Measurements from ENCODE around the gene MTMR3. TPM values are rescaled to one million over a fixed set of nuclear protein-coding genes. Genes with fewer than 3 reads are reported as not detected.
A peak's percentile ranks its signal among the peaks of the same experiment; 100 is the strongest.

MTMR3 gene
- total RNA-seq, 6 donors from 2014 or later: 50.3 to 117 (median 70.9) TPM

- DNase-seq (no peak), ATAC-seq (ENCODE audit: low FRiP score in 2 of 2) (peak in 1 of 2 donors; percentile 57)
- peaks cover 27 to 69% (median 45%) of the 10 kb centered on the region in 4 donors for H3K4me1 ChIP-seq
- no peaks in the 10 kb centered on the region for H3K27me3 ChIP-seq
- 50 to 79% methylated on average over 5 of the region's 5 CpGs for WGBS, 2 donors
- H3K4me3 ChIP-seq: no peak overlapping the region
- no peaks in the 10 kb centered on the region for H3K9me3 ChIP-seq
- H3K27ac ChIP-seq: peak overlapping the region in 2 of 4 donors; percentile 42 to 56
- no peaks in the 10 kb centered on the region for H3K36me3 ChIP-seq
- TF ChIP-seq POLR2AphosphoS5 (IDR thresholded peaks at IDR 0.05) (no peak), CTCF (IDR thresholded peaks at IDR 0.05) (no peak), EP300 (IDR thresholded peaks at IDR 0.05) (no peak), POLR2A (IDR thresholded peaks at IDR 0.05) (no peak)
Observed at GRCh38 chr22:29912605-29913398, 29.8 kb downstream of the MTMR3 start.

GRCh38 chr22:29914165-29914564 is 31.2 kb downstream of the MTMR3 start:
- Histone ChIP-seq H3K4me1 (peaks cover 24 to 67% (median 48%) of the 10 kb centered on the region in 4 donors), H3K27ac (no peak overlapping the region), H3K27me3 (no peaks in the 10 kb centered on the region), H3K4me3 (no peak overlapping the region), H3K36me3 (no peaks in the 10 kb centered on the region), H3K9me3 (no peaks in the 10 kb centered on the region)
- DNase-seq: no peak
- ATAC-seq (ENCODE audit: low FRiP score in 2 of 2): peak in 1 of 2 donors; percentile 66
- TF ChIP-seq EP300 (IDR thresholded peaks at IDR 0.05) (no peak), POLR2A (IDR thresholded peaks at IDR 0.05) (no peak), CTCF (IDR thresholded peaks at IDR 0.05) (no peak), POLR2AphosphoS5 (IDR thresholded peaks at IDR 0.05) (no peak)
- 64 to 76% methylated on average over 1 of the region's 1 CpG for WGBS, 2 donors

GRCh38 chr22:29914991-29915533 is 32.1 kb downstream of the MTMR3 start:
- Histone ChIP-seq H3K27ac (no peak overlapping the region), H3K4me1 (peaks cover 24 to 75% (median 48%) of the 10 kb centered on the region in 4 donors), H3K36me3 (no peaks in the 10 kb centered on the region), H3K4me3 (no peak overlapping the region), H3K9me3 (no peaks in the 10 kb centered on the region), H3K27me3 (no peaks in the 10 kb centered on the region)
- DNase-seq (no peak), ATAC-seq (ENCODE audit: low FRiP score in 2 of 2) (no peak)
- 94 to 96% methylated on average over 4 of the region's 4 CpGs for WGBS, 2 donors
- TF ChIP-seq POLR2A (IDR thresholded peaks at IDR 0.05): no peak
- no peak for TF ChIP-seq CTCF (IDR thresholded peaks at IDR 0.05)
- no peak for TF ChIP-seq EP300 (IDR thresholded peaks at IDR 0.05)
- TF ChIP-seq POLR2AphosphoS5 (IDR thresholded peaks at IDR 0.05): no peak

- no peak for DNase-seq
- Histone ChIP-seq H3K27ac (no peak overlapping the region), H3K4me1 (peaks cover 24 to 67% (median 50%) of the 10 kb centered on the region in 4 donors)
Observed at GRCh38 chr22:29916007-29916544, 33.1 kb downstream of the MTMR3 start.

More at GRCh38 chr22:29916007-29916544, 33.1 kb downstream of the MTMR3 start:
- ATAC-seq (ENCODE audit: low FRiP score in 2 of 2): no peak
- Histone ChIP-seq H3K27me3 (no peaks in the 10 kb centered on the region), H3K4me3 (no peak overlapping the region), H3K36me3 (no peaks in the 10 kb centered on the region), H3K9me3 (no peaks in the 10 kb centered on the region)
- TF ChIP-seq POLR2AphosphoS5 (IDR thresholded peaks at IDR 0.05) (no peak), EP300 (IDR thresholded peaks at IDR 0.05) (no peak), CTCF (IDR thresholded peaks at IDR 0.05) (no peak), POLR2A (IDR thresholded peaks at IDR 0.05) (no peak)
- WGBS, 2 donors: 79 to 84% methylated on average over 5 of the region's 5 CpGs
